ENCODE measurements around the gene NQO2.

Gene NQO2

GRCh38 chr6:2956930-2957685 lies 42.6 kb upstream of the NQO2 start:
- Histone ChIP-seq H3K9me3 (ENCODE audit: severe bottlenecking) (no peaks in the 10 kb centered on the region), H3K27me3 (ENCODE audit: insufficient read depth, low read depth, severe bottlenecking) (no peaks in the 10 kb centered on the region), H3K36me3 (no peaks in the 10 kb centered on the region), H3K4me3 (ENCODE audit: low read depth, low read length) (no peak overlapping the region), H3K27ac (peak overlapping the region; percentile 57)
- DNase-seq, result no peak
- TF ChIP-seq, protein P1, sequence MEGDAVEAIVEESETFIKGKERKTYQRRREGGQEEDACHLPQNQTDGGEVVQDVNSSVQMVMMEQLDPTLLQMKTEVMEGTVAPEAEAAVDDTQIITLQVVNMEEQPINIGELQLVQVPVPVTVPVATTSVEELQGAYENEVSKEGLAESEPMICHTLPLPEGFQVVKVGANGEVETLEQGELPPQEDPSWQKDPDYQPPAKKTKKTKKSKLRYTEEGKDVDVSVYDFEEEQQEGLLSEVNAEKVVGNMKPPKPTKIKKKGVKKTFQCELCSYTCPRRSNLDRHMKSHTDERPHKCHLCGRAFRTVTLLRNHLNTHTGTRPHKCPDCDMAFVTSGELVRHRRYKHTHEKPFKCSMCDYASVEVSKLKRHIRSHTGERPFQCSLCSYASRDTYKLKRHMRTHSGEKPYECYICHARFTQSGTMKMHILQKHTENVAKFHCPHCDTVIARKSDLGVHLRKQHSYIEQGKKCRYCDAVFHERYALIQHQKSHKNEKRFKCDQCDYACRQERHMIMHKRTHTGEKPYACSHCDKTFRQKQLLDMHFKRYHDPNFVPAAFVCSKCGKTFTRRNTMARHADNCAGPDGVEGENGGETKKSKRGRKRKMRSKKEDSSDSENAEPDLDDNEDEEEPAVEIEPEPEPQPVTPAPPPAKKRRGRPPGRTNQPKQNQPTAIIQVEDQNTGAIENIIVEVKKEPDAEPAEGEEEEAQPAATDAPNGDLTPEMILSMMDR (IDR thresholded peaks at IDR 0.05; ENCODE audit: low read depth, low read length), result no peak

DNA sequence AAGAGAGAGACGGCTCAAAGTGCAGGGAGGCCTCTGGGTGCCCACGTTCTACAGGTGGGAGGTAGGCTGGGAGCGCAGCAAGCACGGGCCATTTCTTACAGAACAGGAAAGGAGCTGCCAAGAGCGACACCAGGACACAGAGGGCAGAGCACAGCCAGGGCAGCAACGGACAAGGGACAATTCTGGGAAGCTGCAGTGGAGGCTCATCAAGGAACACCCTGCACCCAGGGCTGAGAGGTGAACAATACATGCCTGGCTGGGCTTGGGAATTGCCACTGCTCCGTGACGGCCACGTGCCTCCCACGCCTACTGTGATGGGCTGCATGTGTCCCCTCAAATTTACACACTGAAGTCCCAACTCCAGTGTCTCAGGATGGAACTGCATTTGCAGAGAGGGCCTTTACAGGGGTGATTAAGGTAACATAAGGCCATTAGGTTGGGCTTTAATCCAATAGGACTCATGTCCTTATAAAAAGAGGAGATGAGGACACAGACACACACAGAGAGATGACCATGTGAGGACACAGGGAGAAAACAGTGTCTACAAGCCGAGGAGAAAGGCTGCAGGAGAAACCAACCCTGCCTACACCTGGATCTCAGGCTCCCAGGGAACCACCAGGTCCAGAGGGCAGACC lies 41.9 kb upstream of the NQO2 start:
- H3K36me3 ChIP-seq, result no peaks in the 10 kb centered on the region
- no peak overlapping the region for H3K4me3 ChIP-seq (ENCODE audit: low read depth, low read length)

DNA sequence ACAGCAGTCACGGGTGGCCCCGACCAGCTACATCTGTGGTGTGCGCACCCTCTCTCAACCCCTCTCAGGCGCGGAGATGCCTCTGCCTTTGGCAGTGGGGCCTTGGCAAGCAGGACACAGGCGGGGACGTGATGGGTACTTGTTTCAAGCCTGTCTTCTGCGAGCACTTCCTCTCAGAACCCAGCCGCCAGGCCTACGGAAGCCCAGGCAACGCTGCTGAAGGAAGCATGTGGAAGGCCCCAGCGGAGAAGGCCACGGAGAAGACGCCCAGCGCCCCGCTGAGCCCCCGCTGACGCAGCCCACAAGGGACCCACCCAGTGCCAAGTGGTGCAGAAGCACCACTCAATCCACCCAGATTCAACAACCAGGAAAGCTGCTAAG lies 41.4 kb upstream of the NQO2 start:
- DNase-seq, result no peak
- Histone ChIP-seq H3K27me3 (ENCODE audit: insufficient read depth, low read depth, severe bottlenecking) (no peaks in the 10 kb centered on the region), H3K9me3 (ENCODE audit: severe bottlenecking) (no peaks in the 10 kb centered on the region), H3K36me3 (no peaks in the 10 kb centered on the region), H3K27ac (no peak overlapping the region), H3K4me3 (ENCODE audit: low read depth, low read length) (no peak overlapping the region)
- TF ChIP-seq, protein P1 (IDR thresholded peaks at IDR 0.05; ENCODE audit: low read depth, low read length), result no peak

More for the DNA sequence above, 41.9 kb upstream of the NQO2 start:
- Histone ChIP-seq H3K27ac (peak overlapping the region; percentile 57), H3K27me3 (ENCODE audit: insufficient read depth, low read depth, severe bottlenecking) (no peaks in the 10 kb centered on the region), H3K9me3 (ENCODE audit: severe bottlenecking) (no peaks in the 10 kb centered on the region)
- TF ChIP-seq, protein P1 (IDR thresholded peaks at IDR 0.05; ENCODE audit: low read depth, low read length), result no peak
- DNase-seq, result peak; percentile 52

- H3K9me3 ChIP-seq (ENCODE audit: severe bottlenecking), result no peaks in the 10 kb centered on the region
- TF ChIP-seq, protein P1 (IDR thresholded peaks at IDR 0.05; ENCODE audit: low read depth, low read length), result no peak
Measured at GRCh38 chr6:2958776-2959175, 40.9 kb upstream of the NQO2 start.

DNA sequence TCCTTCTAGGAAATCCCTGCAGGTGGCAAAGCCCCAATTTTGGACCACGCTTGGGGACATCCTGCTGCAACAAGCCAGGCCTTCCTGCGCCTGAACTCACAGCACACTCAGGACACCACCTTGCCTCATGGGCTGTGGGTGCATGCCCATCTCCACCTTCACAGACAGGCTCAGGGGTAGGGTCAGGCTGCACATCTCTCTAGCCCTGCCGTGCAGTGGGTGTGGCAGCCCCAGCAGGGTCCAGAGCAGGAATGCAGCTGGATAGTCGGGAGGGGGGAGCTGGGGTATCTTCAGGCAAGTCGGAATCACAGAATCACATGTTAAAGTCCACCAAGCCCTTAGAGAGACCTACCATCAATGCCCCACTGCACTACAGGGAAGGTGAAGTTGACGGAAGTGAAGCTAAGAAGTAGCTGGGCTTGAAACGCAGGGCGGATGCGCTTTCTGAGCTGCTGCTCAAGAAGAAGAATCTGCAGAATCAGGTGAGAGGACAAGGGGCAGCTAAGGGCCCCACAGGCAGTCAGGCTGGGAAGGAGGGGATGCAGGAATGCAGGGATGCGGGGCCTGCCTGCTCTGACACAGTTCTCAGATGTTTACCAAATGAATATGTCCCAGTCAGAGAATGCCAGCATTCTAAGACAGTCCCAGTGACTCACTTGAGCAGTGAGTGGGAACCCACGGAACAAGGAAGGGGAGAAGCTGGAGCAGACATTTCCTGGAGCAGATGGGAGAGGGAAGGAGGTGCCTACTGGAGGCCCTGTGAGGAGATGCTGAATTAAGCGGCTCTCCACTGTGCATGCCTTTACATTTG lies 39.6 kb upstream of the NQO2 start:
- TF ChIP-seq, protein P1 (IDR thresholded peaks at IDR 0.05; ENCODE audit: low read depth, low read length), result no peak
- Histone ChIP-seq H3K27ac (no peak overlapping the region), H3K9me3 (ENCODE audit: severe bottlenecking) (no peaks in the 10 kb centered on the region), H3K36me3 (no peaks in the 10 kb centered on the region), H3K4me3 (ENCODE audit: low read depth, low read length) (no peak overlapping the region), H3K27me3 (ENCODE audit: insufficient read depth, low read depth, severe bottlenecking) (no peaks in the 10 kb centered on the region)
- DNase-seq, result no peak

More at GRCh38 chr6:2958776-2959175, 40.9 kb upstream of the NQO2 start:
- H3K27ac ChIP-seq, result no peak overlapping the region
- DNase-seq, result no peak
- no peaks in the 10 kb centered on the region for H3K27me3 ChIP-seq (ENCODE audit: insufficient read depth, low read depth, severe bottlenecking)
- H3K4me3 ChIP-seq (ENCODE audit: low read depth, low read length), result no peak overlapping the region
- H3K36me3 ChIP-seq, result no peaks in the 10 kb centered on the region
